Mesothelial cell of epicardium (in vitro differentiated cells): ENCODE data around the gene RPAP2. TPM values are rescaled to one million over a fixed set of nuclear protein-coding genes. Genes with fewer than 3 reads are reported as not detected.

Experiments used
- DNase-seq, 2 experiments: peaks; one replicate each; pipeline ENCODE4 v3.0.0; 2021; ENCODE audit warnings: low spot score in 2 of 2; ENCODE audit not compliant: unreplicated experiment in 2 of 2
- H3K27ac Mint-ChIP-seq: 2 replicates; pipeline ENCODE4 v1.8.0; 2021; ENCODE audit warnings: mixed read lengths
- H3K27me3 Mint-ChIP-seq: 2 replicates; pipeline ENCODE4 v1.8.0; 2021; ENCODE audit warnings: low read depth, mixed read lengths
- H3K36me3 Mint-ChIP-seq: 2 replicates; pipeline ENCODE4 v1.8.0; 2021; ENCODE audit warnings: mixed read lengths
- H3K4me1 Mint-ChIP-seq: 2 replicates; pipeline ENCODE4 v1.8.0; 2021; ENCODE audit warnings: mixed read lengths
- H3K4me3 Mint-ChIP-seq: 2 replicates; pipeline ENCODE4 v1.8.0; 2021; ENCODE audit warnings: mild to moderate bottlenecking, moderate library complexity, mixed read lengths
- H3K9me3 Mint-ChIP-seq: 2 replicates; pipeline ENCODE4 v1.8.0; 2021; ENCODE audit warnings: mixed read lengths
- CTCF ChIP-seq: fragments of 200-600 bp; sonication (generic); IDR thresholded peaks from one replicate; pipeline ENCODE4 v1.5.0; 2021; ENCODE audit warnings: antibody characterized with exemption; ENCODE audit not compliant: unreplicated experiment
- total RNA-seq: library from RNA; stranded (reverse); gene quantifications from 3 replicates; pipeline ENCODE4 v1.2.1, GENCODE V29; 2021

RPAP2 gene
- total RNA-seq, 1 donor from 2014 or later: 42.5 TPM

GRCh38 chr1:92399076-92399475 is 100.2 kb downstream of the RPAP2 start:
- peaks cover 12% of the 10 kb centered on the region for H3K36me3 Mint-ChIP-seq
- no peak for TF ChIP-seq CTCF
- no peak for DNase-seq
- H3K4me1 Mint-ChIP-seq: no peaks in the 10 kb centered on the region
- no peak overlapping the region for H3K4me3 Mint-ChIP-seq
- no peaks in the 10 kb centered on the region for H3K27me3 Mint-ChIP-seq
- peaks cover 31% of the 10 kb centered on the region for H3K9me3 Mint-ChIP-seq
- H3K27ac Mint-ChIP-seq: no peak overlapping the region

GRCh38 chr1:92404661-92405060 is 105.8 kb downstream of the RPAP2 start:
- Mint-ChIP-seq H3K27ac (no peak overlapping the region), H3K4me1 (peaks cover 6% of the 10 kb centered on the region), H3K27me3 (no peaks in the 10 kb centered on the region), H3K9me3 (peaks cover 27% of the 10 kb centered on the region), H3K36me3 (peaks cover 11% of the 10 kb centered on the region), H3K4me3 (no peak overlapping the region)
- DNase-seq: no peak
- TF ChIP-seq CTCF: no peak

GRCh38 chr1:92408825-92409224 is 110.0 kb downstream of the RPAP2 start:
- Mint-ChIP-seq H3K36me3 (peaks cover 4% of the 10 kb centered on the region), H3K9me3 (peaks cover 11% of the 10 kb centered on the region), H3K27me3 (no peaks in the 10 kb centered on the region), H3K4me1 (peaks cover 6% of the 10 kb centered on the region), H3K27ac (no peak overlapping the region), H3K4me3 (no peak overlapping the region)
- TF ChIP-seq CTCF: no peak
- DNase-seq: no peak

- Mint-ChIP-seq H3K27ac (no peak overlapping the region), H3K4me3 (no peak overlapping the region), H3K9me3 (peaks cover 13% of the 10 kb centered on the region), H3K36me3 (no peaks in the 10 kb centered on the region), H3K27me3 (no peaks in the 10 kb centered on the region), H3K4me1 (peaks cover 6% of the 10 kb centered on the region)
- DNase-seq: no peak
- TF ChIP-seq CTCF: no peak
Observed at GRCh38 chr1:92409946-92410549, 111.2 kb downstream of the RPAP2 start.

GRCh38 chr1:92410706-92411105 is 111.8 kb downstream of the RPAP2 start:
- H3K9me3 Mint-ChIP-seq: peaks cover 10% of the 10 kb centered on the region
- no peak for TF ChIP-seq CTCF

GRCh38 chr1:92411511-92411910 is 112.7 kb downstream of the RPAP2 start:
- no peak for DNase-seq
- H3K9me3 Mint-ChIP-seq: peaks cover 8% of the 10 kb centered on the region
- H3K4me3 Mint-ChIP-seq: no peak overlapping the region
- H3K27me3 Mint-ChIP-seq: no peaks in the 10 kb centered on the region
- H3K4me1 Mint-ChIP-seq: peaks cover 6% of the 10 kb centered on the region
- no peaks in the 10 kb centered on the region for H3K36me3 Mint-ChIP-seq
- no peak for TF ChIP-seq CTCF
- no peak overlapping the region for H3K27ac Mint-ChIP-seq

More at GRCh38 chr1:92410706-92411105, 111.8 kb downstream of the RPAP2 start:
- H3K4me3 Mint-ChIP-seq: no peak overlapping the region
- H3K27me3 Mint-ChIP-seq: no peaks in the 10 kb centered on the region
- no peak overlapping the region for H3K27ac Mint-ChIP-seq
- H3K4me1 Mint-ChIP-seq: peaks cover 6% of the 10 kb centered on the region
- no peaks in the 10 kb centered on the region for H3K36me3 Mint-ChIP-seq
- no peak for DNase-seq
